Iris pigment epithelial cell (primary cell): Measurements from ENCODE around the gene HACE1.
A peak's percentile ranks its signal among the peaks of the same experiment; 100 is the strongest.

Source experiments
- DNase-seq: peaks from one replicate; pipeline ENCODE4 v3.0.0-alpha.2; 2011; ENCODE audit warnings: low read depth

HACE1 gene

DNA sequence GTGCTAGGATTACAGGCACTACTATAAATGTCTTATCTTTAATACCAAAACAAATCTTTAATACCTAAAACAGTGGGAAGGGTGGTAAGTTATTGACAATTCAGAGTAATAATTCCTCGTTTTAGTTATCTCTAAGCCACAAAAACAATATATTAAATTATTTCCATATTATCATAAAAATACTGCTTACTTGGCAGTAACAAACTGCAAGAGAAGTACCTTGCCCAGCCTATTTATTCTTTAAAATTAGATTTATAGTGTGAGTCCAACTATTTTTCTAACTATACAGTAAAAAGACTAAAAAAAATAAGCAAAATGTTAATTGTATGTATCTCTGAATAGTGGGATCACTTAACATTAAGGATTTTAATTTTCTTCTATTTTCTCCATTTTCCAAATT lies 123.2 kb downstream of the HACE1 start:
- DNase-seq: no peak

DNA sequence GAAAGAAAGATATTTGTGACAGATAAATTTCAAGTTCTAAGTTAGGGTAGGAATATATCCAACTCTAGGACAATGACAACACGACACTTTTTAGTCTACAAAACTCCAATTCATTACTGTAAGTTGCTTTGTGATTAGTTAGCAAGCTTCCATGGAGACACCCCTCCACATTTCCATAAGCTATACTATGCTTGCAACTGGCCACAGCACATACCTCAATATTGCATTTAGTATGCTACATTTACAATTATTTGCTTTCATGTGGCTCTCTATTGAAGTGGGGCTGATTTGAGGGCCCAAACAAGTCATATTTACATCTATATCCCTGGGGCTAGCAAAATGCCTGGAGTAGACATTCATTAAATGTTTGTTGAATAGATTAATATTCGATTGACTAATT lies 129.3 kb downstream of the HACE1 start:
- DNase-seq: no peak

DNA sequence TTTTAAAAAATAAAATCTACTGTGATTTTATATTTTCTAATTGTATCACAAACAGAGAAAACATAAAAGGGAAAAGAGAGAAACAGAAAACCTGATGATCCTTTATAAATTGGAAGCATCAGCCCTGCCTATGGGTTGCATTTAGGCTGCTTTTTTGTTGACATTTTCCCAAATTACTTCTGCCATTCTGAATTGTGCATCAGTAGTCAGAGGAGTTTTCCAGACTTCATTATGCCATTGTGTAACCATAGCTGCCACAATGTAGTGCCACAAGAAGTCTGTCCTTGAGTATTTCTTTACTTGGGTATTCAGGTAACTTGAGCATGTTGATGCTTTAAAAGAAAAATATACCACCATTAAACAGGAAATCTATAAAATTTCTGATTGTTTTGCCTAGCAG lies 130.3 kb downstream of the HACE1 start:
- DNase-seq: no peak

DNA sequence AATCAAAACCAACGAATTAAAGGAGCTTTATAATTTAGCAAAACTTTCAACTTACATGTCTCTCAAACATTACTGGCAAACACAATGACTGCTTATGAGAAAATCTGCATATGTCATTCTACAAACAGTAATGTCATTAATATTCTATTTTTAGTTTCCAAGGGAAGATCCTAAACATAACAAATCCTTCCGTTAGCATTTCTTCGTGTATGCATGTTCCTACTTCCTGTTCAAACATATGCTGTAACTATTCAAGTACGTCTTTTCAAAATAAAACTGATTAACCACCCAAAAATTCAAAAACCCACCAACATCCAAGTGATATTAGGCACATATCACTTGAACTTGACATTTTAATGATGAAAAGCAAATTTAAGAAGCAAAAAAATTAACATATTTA lies 131.3 kb downstream of the HACE1 start:
- DNase-seq: peak; percentile 63

DNA sequence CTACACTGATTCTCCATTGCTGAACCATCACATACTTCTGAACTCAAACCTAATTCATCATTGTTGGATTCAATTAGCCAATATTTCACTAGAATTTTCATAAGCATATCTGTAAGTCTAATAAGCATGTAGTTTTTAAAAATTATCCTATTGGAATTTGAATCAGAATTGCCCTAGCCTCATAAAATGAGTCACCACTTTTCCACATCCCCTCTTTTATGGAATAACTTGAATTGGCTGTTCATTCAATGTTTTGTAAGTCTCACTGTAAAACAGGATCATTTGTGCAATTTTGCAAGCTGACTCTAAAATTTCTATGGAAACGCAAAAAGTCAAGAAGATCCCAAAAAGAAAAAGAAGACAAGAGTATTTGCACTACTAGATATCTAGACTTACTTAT lies 141.0 kb downstream of the HACE1 start:
- no peak for DNase-seq

DNA sequence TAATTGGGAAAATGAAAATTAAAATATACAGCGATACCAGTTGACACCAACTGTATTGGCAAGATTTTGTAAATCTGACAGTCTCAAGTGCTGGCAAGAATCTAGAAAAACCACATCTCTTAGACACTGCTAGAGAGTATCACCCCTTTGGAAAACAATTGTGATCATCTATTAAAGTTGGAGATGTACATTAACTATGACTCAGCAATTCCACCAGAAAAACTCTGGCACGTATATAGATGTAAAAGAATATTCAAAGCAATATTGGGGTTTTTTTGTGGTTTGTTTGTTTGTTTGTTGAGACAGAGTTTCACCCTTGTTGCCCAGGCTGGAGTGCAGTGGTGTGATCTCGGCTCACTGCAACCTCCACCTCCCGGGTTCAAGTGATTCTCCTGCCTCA lies 142.9 kb downstream of the HACE1 start:
- no peak for DNase-seq

DNA sequence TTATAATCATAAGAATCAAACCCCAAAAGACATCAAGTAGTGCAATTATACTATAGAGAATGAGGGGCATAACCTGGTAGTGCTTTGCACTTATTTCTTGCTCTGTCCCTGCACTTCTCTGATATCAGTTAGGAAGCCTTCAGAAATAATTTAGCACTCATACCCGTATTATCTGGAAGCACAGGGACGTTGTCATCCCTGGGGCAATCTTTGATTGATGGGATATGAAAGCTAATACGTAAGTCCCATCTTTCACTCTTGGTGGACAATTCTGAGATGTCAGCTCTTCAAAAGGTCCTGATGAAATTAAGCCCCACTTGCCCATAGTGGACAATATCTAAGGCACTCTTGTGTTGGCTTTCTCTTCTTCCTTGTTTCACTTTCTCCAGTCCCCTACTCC lies 144.9 kb downstream of the HACE1 start:
- no peak for DNase-seq

DNA sequence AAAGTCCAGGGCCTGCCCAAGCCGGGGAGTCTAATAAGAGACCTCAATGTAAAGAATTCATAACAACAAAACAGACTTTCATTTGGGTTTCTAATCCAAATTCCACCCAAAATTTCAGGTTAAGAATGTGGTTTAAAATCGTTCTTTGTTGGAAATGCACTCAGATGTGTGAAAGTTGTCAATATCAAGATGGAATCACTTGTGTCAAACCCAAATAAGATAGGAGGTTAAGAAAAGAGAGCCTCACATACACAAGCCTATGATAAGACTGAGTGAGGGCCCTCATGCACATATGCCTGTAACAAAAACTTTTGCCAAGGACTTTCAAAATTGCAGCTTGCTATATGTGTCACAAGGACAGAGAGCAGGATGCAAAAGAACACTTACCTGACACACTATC lies 145.7 kb downstream of the HACE1 start:
- DNase-seq: no peak

DNA sequence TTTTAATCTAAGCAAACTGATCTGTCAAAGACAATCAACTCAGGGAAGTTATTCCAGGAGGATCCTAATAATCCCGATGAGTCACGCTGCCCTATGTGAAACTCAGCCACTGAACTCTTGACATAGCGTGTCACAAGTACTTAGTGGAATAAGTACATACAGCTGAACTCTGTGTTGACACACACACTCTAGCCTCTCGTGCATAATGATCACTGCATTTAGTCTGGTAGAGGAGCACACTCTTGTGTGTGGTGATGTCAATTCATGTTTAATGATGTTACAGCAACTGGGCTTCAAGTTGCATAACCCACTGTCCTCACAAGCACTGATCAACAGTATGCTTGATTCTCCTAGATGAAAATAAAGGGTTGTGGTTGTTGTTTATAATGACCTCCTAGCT lies 148.3 kb downstream of the HACE1 start:
- peak; percentile 89 for DNase-seq

DNA sequence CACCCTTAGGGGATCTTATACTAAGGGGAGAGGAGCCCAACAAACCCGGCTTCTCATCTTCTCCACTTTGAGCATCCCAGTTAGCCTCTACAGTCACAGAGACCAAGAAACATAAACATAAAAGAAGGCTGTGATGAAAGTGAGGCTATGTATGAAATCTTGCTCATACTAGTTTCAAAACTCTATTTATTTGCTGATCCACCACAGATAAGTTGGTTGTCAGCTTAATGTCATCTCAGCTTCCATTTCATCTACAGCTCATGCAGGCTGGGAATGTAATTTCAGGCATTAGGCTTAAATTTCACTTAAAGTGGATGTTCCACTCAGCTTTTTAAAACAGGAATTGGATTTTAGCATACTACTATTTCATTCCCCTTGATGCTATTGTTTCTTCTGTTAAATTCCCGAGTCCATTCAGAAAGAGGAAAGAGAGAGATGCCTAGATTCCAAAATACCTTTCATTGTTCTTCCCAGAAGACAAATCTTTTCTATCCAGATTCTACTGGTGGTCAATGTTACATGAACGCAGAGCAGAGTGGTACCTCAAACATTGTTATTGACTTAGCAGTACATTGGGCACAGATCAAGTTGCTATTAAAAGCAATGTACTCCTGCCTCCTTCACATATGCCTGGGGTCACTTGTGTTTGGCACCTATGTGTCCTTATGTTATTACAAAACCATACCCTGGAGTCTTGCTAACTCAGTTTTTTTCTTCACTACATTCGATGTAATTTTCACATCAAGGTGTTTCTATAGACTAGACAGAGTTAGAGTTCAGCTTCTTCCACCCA lies 149.0 kb downstream of the HACE1 start:
- DNase-seq: peak; percentile 67

DNA sequence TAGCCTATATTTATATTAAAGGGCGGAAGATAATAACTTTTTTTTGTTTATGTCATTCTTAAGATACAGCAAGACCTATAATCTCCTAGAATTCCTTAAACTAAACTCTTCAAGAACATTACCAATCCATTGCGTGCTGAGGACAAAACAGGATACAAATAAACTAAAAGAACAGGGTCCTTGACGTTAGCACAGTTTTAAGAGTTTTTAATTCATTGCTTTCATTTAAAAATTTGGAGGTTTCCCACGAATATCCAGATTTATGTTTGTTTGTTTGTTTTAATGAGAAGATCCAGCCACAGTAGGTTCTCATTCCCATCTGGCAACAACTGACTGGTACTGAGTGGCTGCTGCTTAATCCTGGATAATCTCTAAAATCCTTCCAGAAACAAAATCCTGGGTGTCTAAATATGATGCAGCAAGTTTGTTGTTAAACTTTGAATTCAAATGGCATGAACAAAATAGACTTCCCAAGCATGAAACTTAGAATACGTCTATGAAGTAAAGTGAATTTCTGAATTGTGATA lies 153.7 kb downstream of the HACE1 start:
- DNase-seq: no peak

DNA sequence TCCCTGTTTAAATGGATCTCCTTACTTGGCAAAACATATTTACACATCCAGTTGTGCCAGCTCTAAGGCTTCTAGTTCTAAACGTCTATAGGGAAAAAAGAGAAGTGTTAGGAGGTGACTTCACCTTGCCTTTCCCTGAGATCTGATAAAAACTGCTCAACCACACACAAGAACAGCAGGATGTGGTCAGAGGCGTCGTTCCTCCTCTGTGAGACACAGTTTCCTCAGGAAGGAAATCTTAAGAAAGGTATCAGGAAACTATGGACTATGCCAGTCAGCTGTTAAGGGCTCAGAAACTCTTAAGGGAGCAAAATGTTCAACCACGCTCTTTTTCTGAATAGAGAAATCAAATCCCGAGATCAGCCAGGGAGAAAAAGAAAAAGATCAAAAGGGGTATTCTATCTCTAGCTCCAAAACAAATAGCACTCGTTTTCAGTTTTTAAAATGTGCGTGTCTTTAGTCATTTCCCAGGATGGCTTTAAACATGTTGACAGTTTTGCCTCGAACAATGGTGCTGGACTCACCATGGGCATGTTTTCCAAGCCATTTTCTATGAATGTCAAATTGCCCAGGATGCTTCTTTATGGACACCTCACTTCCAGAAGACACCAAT lies 154.5 kb downstream of the HACE1 start:
- peak; percentile 93 for DNase-seq

DNA sequence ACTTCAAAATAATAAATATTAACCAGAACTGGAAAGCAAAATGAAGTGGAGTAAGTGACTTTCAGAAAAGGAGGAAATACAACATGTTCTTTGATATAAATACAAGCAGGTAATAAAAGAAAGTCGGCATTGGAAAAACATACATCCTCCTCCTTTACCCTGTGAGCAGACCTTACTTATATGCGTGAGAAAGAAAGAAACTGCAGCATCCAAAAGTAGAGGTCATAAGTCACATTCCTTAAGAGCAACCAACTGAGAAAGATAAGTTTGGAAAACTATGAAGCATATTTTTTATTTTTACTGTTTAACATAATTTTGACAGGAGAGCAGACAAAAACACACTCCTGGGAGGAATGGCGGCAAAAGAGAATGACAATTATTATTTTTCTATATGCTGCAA lies 155.5 kb downstream of the HACE1 start:
- DNase-seq: peak; percentile 36

DNA sequence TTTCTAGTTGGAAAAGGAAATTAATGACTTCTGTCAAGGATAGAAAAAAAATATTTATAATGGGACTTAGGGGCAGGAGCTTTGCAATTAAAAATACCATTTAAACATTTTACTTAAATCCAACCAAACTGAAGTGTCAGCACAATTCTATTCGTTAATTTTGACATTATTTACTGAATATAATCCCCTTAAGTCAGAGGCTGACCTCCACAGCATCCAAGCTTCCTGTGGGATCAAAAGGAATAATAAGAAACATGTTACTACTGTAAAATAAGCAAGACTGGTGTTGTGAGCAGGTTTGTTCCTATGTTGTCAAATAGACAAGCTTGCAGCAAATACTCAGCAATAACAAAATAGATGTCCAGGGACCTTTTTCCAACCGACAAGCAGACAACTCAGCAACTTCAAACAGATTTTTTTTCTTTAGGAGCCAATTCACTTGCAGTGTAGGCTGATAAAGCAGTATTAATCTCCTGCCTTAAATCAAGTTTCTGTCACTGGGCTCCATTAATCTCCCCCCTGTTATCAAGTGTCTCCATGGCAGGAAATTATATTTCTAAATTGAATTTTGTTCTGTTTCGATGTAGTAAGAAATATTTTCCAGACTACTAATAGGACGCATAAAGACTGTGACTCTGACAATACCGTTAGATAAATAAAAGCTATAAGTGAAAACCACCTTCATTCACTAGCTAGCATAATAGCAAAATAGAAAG lies 157.4 kb downstream of the HACE1 start:
- DNase-seq: no peak

DNA sequence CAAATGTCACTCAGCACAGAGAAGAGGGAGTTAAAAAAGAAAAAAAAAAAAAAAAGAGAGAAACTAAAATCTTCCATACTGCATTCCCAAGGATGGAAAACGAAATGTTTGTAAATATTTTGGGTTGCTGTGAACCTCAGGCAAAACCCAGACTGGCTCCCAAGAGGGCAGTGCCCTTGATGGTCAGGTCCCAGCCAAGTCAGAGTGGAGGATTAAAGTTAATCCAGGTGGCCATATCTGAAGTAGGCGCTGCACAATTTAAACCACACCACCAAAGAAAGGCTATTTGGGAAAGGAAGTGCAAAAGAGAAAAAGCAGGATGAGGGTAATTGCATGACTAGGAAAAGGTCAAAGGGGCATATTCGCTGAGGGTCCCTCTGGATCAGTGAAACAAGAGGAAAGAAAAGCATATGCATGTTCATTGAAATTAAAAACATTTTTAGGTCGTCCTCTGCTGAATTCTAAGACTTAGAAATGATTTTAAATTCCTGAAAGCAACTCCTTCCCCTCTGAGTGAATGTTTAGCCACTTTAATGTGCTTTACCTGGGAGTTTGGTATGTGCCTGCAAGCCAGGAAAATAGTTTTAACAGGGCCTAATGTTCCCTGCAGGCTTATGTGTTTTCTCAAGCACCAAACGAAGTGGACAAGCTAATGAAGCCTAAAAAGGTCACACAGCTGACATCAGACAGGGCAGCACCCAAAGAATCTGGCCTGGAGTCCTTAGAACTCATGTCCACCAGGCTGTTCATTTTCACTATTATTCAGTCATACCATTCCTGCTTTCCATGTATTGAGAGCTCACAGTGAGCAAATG lies 159.1 kb downstream of the HACE1 start:
- no peak for DNase-seq

DNA sequence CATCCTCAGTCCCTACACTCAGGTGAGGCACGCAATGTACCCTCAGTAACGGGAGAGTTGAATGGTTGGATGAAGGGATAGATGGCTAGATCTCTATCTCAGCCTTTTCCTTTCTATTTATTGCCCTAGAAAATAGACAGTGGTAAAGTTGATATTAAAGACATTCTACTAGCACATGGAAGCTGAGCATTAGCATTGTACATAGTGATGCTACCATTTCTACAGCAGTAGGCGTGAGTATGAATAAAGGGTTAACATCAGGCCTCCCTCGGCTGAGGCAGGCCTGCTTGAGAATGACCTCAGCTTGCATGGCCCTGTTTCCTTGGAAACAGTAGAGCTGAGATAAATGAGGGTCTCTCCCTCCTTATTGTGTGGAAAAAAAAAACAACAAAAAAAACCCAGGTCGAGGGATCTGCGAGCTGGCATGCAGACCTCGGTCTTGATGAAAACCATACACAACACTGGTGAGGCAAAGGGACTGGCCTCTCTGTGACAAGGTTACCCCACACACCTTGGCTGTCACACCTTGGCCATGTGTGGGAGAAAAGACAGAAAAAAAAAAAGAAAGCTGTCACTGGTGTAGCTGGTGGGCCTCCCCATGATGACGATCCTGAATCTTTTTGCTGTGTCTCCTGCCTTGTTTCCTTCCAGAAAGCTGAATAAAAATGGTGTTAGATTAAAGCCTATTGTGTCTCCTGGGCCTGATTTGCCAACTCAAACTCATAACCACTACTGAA lies 160.0 kb downstream of the HACE1 start:
- no peak for DNase-seq

DNA sequence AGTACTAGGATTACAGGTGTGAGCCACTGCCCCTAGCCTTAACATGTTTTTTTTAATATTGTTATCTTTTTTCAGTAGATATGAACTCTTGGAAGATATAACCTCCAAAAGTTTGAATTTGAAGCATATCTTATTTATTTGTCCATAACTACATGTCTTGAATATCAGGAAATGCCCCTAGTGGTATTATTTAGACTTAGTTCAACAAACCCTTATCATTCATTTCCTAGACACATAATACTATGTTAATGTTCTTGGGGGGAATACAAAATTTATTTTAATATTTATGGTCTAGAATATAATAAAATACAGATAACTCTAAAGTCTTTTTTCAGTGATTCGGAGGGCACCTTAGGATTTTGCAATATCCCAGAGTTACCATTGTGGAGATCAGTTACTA lies 160.7 kb downstream of the HACE1 start:
- DNase-seq: no peak

DNA sequence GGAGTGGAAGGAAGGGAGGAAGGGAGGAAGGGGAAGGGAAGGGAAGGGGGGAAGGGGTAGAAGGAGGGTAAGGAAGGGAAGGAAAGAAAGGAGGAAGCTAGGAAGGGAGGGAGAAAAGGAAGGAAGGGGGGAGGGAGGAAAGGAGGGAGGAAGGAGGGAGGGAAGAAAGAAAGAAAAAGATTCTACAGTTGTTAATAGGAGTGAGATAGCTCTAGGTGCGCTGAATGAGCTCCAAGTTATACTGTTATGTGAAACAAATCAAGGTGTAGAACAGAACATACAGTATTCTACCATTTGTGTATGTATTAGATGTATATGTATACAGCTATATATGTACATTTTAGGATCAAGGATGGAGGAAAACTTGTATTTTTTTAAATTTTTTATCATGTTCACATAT lies 167.7 kb downstream of the HACE1 start:
- no peak for DNase-seq

DNA sequence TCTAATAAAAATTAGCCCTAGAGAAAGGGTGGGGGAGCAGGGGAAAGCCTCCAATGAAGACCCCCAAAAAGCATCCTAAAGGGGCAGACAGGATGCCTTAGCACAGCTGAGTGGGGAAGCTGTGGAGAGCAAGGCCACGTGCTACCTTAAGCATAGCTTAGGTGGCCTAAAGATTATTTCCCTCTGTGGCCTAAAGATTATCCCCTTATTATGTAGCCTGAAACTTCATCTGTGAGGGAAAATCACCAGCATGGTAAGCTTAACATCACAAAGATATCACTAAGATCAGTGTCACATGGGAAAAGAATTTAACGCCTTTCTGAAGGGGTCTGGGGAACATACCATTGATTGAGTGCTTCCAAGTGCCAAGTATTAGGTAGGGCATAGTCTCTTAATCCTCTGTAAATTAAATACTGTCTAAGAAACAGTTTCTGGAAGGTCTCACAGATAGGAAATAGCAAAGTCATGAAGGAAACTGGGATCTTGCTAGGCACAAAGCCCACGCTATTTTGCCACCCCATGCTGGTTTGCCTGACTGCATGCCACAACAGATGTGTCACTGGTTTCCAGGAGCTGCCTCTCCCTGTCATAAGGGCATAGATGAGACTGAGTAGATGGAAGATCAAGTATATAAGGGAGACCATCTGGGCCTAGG lies 170.0 kb downstream of the HACE1 start:
- DNase-seq: peak; percentile 63

DNA sequence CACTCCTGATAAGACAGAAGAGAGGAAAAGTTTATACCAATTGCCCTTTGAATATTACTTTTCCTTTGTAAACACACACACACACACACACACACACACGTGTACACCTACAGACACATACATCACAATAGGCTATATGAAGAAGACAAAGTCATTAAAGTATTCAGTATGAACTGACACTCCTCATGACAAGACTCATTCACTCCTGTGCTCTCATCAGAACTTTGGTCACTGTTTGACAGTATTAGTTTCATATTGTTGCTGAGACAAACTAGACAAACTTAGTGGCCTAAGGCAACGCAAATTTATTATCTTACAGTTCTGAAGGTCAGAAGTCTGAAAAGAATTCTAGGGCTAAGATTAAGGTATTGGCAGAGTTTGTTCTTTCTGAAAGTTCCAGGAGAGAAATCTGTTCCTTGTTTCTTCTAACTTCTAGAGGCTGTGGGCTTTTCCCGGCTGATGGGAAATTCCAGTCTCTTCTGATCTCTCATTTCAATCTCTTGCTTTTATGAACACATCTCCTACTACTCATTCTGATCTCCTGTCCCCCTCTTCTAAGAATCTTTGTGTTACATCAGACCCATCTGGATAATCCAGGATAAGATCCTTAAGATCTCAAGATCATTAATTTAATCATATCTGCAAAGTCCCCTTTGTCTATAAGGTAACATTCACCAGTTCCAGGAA lies 171.3 kb downstream of the HACE1 start:
- DNase-seq: no peak
